HCT116 (cell line): Measurements from ENCODE around the gene RWDD4. TPM values are rescaled to one million over a fixed set of nuclear protein-coding genes. Genes with fewer than 3 reads are reported as not detected.

Experiments used
- ATAC-seq: fragments of 200-7000 bp; cut with Tn5 transposase; 2 replicates; pipeline ENCODE4 v1.9.1; 2020; ENCODE audit warnings: mild to moderate bottlenecking, moderate library complexity
- BruUV-seq: library from RNA; stranded (reverse); fragments of 400-500 nt; replicated peaks from 2 replicates; lab custom pipeline; 2021; lab: Mats Ljungman, UMichigan
- CTCF ChIA-PET: fragments of 300-600 bp; sonication (Branson Sonifier 250); formaldehyde crosslinking; loops from one replicate; lab custom pipeline; 2021; ENCODE audit warnings: antibody characterized with exemption; lab: Charles Lee
- POLR2A ChIA-PET: fragments of 300-600, 350-600 bp; sonication (Branson Sonifier 250); formaldehyde crosslinking; loops from one replicate; lab custom pipeline; 2021; ENCODE audit warnings: antibody characterized with exemption; lab: Charles Lee
- RAD21 ChIA-PET, 2 experiments: fragments of 300-600 bp; sonication (Branson Sonifier 250); formaldehyde crosslinking; loops; one replicate each; lab custom pipeline; 2023; ENCODE audit warnings: low total read pairs in 2 of 2; ENCODE audit not compliant: uncharacterized antibody in 2 of 2, unreplicated experiment in 2 of 2, low non-redundant PET in 1 of 2; lab: Charles Lee
- DNase-seq: peaks from one replicate; pipeline ENCODE4 v3.0.0-alpha.2; 2010; ENCODE audit warnings: low read depth, low spot score
- H2AFZ ChIP-seq: fragments of 200-600 bp; shearing (Covaris generic), sonication (generic); 2 replicates; pipeline ENCODE4 v1.6.1; 2017; ENCODE audit warnings: low read depth, mixed run types, mixed read lengths, antibody characterized with exemption, low read length; ENCODE audit not compliant: poor library complexity, severe bottlenecking
- H3K27ac ChIP-seq: 2 replicates; pipeline ENCODE4 v1.5.1; 2012; ENCODE audit warnings: low read depth, low read length
- H3K27me3 ChIP-seq: fragments of 200-600 bp; sonication (generic); 2 replicates; pipeline ENCODE4 v1.6.1; 2016; ENCODE audit warnings: mixed run types, low read length, mixed read lengths; ENCODE audit not compliant: insufficient read depth
- H3K36me3 ChIP-seq, 2 experiments: fragments of 200-500 bp in 1 of 2; fragments of 200-600 bp in 1 of 2; sonication (Bioruptor generic) in 1 of 2; sonication (generic) in 1 of 2; 2 replicates each; pipeline versions ENCODE4 v1.5.1 to v1.6.1; 2014 to 2016; ENCODE audit warnings: low read length in 2 of 2, inconsistent platforms in 1 of 2, mixed read lengths in 1 of 2, mixed run types in 1 of 2; ENCODE audit not compliant: insufficient read depth in 2 of 2, control insufficient read depth in 1 of 2
- H3K4me1 ChIP-seq, 2 experiments: fragments of 200-600 bp in 1 of 2; sonication (generic) in 1 of 2; 2 replicates each; pipeline versions ENCODE4 v1.5.1 to v1.6.1; 2012 to 2017; ENCODE audit warnings: low read length in 2 of 2, inconsistent platforms in 1 of 2, mild to moderate bottlenecking in 1 of 2, mixed read lengths in 1 of 2, mixed run types in 1 of 2, moderate library complexity in 1 of 2; ENCODE audit not compliant: insufficient read depth in 2 of 2, control insufficient read depth in 1 of 2
- H3K4me2 ChIP-seq: fragments of 200-600 bp; sonication (generic); 2 replicates; pipeline ENCODE4 v1.6.1; 2017; ENCODE audit warnings: mixed run types, low read length, mixed read lengths
- H3K4me3 ChIP-seq, 2 experiments: fragments of 200-600 bp in 1 of 2; sonication (generic) in 1 of 2; replicated peaks in 1 of 2; 2 replicates each; pipeline ENCODE4 v1.5.1; 2011 to 2016; ENCODE audit warnings: low read length in 2 of 2, control low read depth in 1 of 2, low read depth in 1 of 2, mild to moderate bottlenecking in 1 of 2, mixed read lengths in 1 of 2, mixed run types in 1 of 2
- H3K79me2 ChIP-seq: fragments of 200-600 bp; sonication (generic); 2 replicates; pipeline ENCODE4 v1.6.1; 2017; ENCODE audit warnings: mild to moderate bottlenecking, mixed run types, low read length, moderate library complexity, mixed read lengths; ENCODE audit not compliant: insufficient read depth
- H3K9ac ChIP-seq: fragments of 200-600 bp; sonication (generic); 2 replicates; pipeline ENCODE4 v1.6.1; 2016; ENCODE audit warnings: low read length, mixed read lengths
- H3K9me2 ChIP-seq: fragments of 200-600 bp; sonication (generic), shearing (Covaris generic); 2 replicates; pipeline ENCODE4 v1.6.1; 2017; ENCODE audit warnings: mixed run types, mild to moderate bottlenecking, moderate library complexity; ENCODE audit not compliant: insufficient read depth
- H3K9me3 ChIP-seq, 2 experiments: fragments of 200-500 bp in 1 of 2; fragments of 200-600 bp in 1 of 2; sonication (Bioruptor generic) in 1 of 2; sonication (generic) in 1 of 2; 2 replicates each; pipeline ENCODE4 v1.6.1; 2014 to 2017; ENCODE audit warnings: low read length in 2 of 2, mixed read lengths in 2 of 2, inconsistent platforms in 1 of 2, low read depth in 1 of 2, mild to moderate bottlenecking in 1 of 2, mixed run types in 1 of 2, moderate library complexity in 1 of 2; ENCODE audit not compliant: control insufficient read depth in 1 of 2, insufficient read depth in 1 of 2
- H4K20me1 ChIP-seq: fragments of 200-600 bp; sonication (generic), shearing (Covaris generic); 2 replicates; pipeline ENCODE4 v1.6.1; 2017; ENCODE audit warnings: mixed run types, mild to moderate bottlenecking, moderate library complexity; ENCODE audit not compliant: insufficient read depth
- CBX3 ChIP-seq: IDR thresholded peaks from 2 replicates; pipeline ENCODE4 v1.6.1; 2012; ENCODE audit warnings: low read depth
- CEBPB ChIP-seq: IDR thresholded peaks from 2 replicates; pipeline ENCODE4 v1.6.1; 2012; ENCODE audit warnings: low read depth
- CTCF ChIP-seq, 3 experiments: fragments of 200-600 bp in 1 of 3; sonication (generic) in 1 of 3; IDR thresholded peaks in 2 of 3; conservative IDR thresholded peaks in 1 of 3; 2 replicates each; pipeline ENCODE4 v1.5.1; 2012 to 2017; ENCODE audit warnings: low read depth in 2 of 3, low read length in 2 of 3, antibody characterized with exemption in 1 of 3, borderline replicate concordance in 1 of 3, control low read depth in 1 of 3, mild to moderate bottlenecking in 1 of 3, mixed read lengths in 1 of 3, mixed run types in 1 of 3, moderate library complexity in 1 of 3; ENCODE audit not compliant: insufficient read depth in 1 of 3
- EGR1 ChIP-seq: IDR thresholded peaks from 2 replicates; pipeline ENCODE4 v1.6.1; 2012; ENCODE audit warnings: low read depth
- EZH2 ChIP-seq: fragments of 200-600 bp; sonication (generic); IDR thresholded peaks from 2 replicates; pipeline ENCODE4 v1.6.1; 2017; ENCODE audit warnings: antibody characterized with exemption, mixed run types
- EZH2phosphoT487 ChIP-seq: fragments of 200-600 bp; IDR thresholded peaks from 2 replicates; pipeline ENCODE4 v1.6.1; 2018; ENCODE audit warnings: antibody characterized with exemption, borderline replicate concordance
- FOSL1 ChIP-seq: IDR thresholded peaks from 2 replicates; pipeline ENCODE4 v1.6.1; 2012; ENCODE audit warnings: low read depth
- POLR2A ChIP-seq: IDR thresholded peaks from 2 replicates; pipeline ENCODE4 v1.7.0; 2011; ENCODE audit warnings: borderline replicate concordance; ENCODE audit not compliant: insufficient read depth, insufficient read length; ENCODE audit errors: extremely low read depth
- POLR2AphosphoS5 ChIP-seq: IDR thresholded peaks from 2 replicates; pipeline ENCODE4 v1.6.1; 2011; ENCODE audit warnings: mild to moderate bottlenecking, low read depth, low read length, moderate library complexity
- SIN3A ChIP-seq: IDR thresholded peaks from 2 replicates; pipeline ENCODE4 v1.6.1; 2012; ENCODE audit warnings: low read depth
- SRF ChIP-seq: IDR thresholded peaks from 2 replicates; pipeline ENCODE4 v1.6.1; 2012; ENCODE audit warnings: low read depth
- TCF7L2 ChIP-seq: IDR thresholded peaks from 2 replicates; pipeline ENCODE4 v1.7.0; 2011; ENCODE audit warnings: borderline replicate concordance, inconsistent platforms; ENCODE audit not compliant: insufficient read depth, insufficient read length; ENCODE audit errors: extremely low read depth
- YY1 ChIP-seq: IDR thresholded peaks from 2 replicates; pipeline ENCODE4 v1.6.1; 2011; ENCODE audit warnings: low read length, low read depth, moderate library complexity, mild to moderate bottlenecking; ENCODE audit not compliant: insufficient replicate concordance; ENCODE audit errors: extremely low read depth
- ZFX ChIP-seq: fragments of 450-650 bp; IDR thresholded peaks from 2 replicates; pipeline ENCODE4 v1.6.1; 2017
- intact Hi-C: fragments of 100-400 bp; cut with micrococcal nuclease; formaldehyde crosslinking; loops from 2 replicates; pipeline ENCODE4 v1.10.0; 2022
- total RNA-seq: library from RNA; stranded (reverse); gene quantifications from one replicate; pipeline ENCODE4 v1.2.1, GENCODE V29; 2021; ENCODE audit not compliant: unreplicated experiment
- TF ChIP-seq, protein P1 (sequence below): IDR thresholded peaks from 2 replicates; pipeline ENCODE4 v1.6.1; 2011; ENCODE audit warnings: mild to moderate bottlenecking, low read length, moderate library complexity; ENCODE audit not compliant: insufficient replicate concordance; ENCODE audit errors: extremely low read depth
- TF ChIP-seq, protein P2 (sequence below): IDR thresholded peaks from 2 replicates; pipeline ENCODE4 v1.6.1; 2012; ENCODE audit warnings: low read depth

RWDD4 gene
- total RNA-seq, 1 experiment from 2014 or later, result 11.9 TPM

GRCh38 chr4:183698909-183699308 is 39.9 kb upstream of the RWDD4 start:
- CTCF ChIA-PET, result no interaction called here
- DNase-seq, result no peak
- Histone ChIP-seq H3K4me2 (no peak overlapping the region), H3K36me3 (0 out of 4 replicates have a peak, but pooled peaks cover 0 to 2% of the 10 kb centered on the region in 2 experiments), H3K9ac (no peak overlapping the region), H2AFZ (no peak overlapping the region), H3K4me1 (no peaks in the 10 kb centered on the region), H3K9me3 (no peaks in the 10 kb centered on the region), H3K27ac (no peak overlapping the region), H3K4me3 (no peak overlapping the region), H3K79me2 (no peaks in the 10 kb centered on the region), H3K27me3 (no peaks in the 10 kb centered on the region), H3K9me2 (no peaks in the 10 kb centered on the region), H4K20me1 (no peaks in the 10 kb centered on the region)
- ATAC-seq, result no peak
- TF ChIP-seq CEBPB, result no peak
- no peak for TF ChIP-seq ZFX
- TF ChIP-seq SIN3A, result no peak
- no peak for TF ChIP-seq EZH2
- no peak for TF ChIP-seq EZH2phosphoT487
- TF ChIP-seq, protein P1, sequence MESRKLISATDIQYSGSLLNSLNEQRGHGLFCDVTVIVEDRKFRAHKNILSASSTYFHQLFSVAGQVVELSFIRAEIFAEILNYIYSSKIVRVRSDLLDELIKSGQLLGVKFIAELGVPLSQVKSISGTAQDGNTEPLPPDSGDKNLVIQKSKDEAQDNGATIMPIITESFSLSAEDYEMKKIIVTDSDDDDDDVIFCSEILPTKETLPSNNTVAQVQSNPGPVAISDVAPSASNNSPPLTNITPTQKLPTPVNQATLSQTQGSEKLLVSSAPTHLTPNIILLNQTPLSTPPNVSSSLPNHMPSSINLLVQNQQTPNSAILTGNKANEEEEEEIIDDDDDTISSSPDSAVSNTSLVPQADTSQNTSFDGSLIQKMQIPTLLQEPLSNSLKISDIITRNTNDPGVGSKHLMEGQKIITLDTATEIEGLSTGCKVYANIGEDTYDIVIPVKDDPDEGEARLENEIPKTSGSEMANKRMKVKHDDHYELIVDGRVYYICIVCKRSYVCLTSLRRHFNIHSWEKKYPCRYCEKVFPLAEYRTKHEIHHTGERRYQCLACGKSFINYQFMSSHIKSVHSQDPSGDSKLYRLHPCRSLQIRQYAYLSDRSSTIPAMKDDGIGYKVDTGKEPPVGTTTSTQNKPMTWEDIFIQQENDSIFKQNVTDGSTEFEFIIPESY, result no peak
- no peak for TF ChIP-seq EGR1
- TF ChIP-seq FOSL1, result no peak
- TF ChIP-seq POLR2AphosphoS5, result no peak
- no peak for TF ChIP-seq TCF7L2
- no peak for TF ChIP-seq CTCF (IDR thresholded peaks at IDR 0.05 in 2 of 3, conservative IDR thresholded peaks at IDR 0.05 in 1 of 3; ENCODE audit: borderline replicate concordance in 1 of 3, insufficient read depth in 1 of 3, low read depth in 2 of 3, low read length in 2 of 3)
- TF ChIP-seq, protein P2, sequence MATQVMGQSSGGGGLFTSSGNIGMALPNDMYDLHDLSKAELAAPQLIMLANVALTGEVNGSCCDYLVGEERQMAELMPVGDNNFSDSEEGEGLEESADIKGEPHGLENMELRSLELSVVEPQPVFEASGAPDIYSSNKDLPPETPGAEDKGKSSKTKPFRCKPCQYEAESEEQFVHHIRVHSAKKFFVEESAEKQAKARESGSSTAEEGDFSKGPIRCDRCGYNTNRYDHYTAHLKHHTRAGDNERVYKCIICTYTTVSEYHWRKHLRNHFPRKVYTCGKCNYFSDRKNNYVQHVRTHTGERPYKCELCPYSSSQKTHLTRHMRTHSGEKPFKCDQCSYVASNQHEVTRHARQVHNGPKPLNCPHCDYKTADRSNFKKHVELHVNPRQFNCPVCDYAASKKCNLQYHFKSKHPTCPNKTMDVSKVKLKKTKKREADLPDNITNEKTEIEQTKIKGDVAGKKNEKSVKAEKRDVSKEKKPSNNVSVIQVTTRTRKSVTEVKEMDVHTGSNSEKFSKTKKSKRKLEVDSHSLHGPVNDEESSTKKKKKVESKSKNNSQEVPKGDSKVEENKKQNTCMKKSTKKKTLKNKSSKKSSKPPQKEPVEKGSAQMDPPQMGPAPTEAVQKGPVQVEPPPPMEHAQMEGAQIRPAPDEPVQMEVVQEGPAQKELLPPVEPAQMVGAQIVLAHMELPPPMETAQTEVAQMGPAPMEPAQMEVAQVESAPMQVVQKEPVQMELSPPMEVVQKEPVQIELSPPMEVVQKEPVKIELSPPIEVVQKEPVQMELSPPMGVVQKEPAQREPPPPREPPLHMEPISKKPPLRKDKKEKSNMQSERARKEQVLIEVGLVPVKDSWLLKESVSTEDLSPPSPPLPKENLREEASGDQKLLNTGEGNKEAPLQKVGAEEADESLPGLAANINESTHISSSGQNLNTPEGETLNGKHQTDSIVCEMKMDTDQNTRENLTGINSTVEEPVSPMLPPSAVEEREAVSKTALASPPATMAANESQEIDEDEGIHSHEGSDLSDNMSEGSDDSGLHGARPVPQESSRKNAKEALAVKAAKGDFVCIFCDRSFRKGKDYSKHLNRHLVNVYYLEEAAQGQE, result no peak
- no peak for TF ChIP-seq SRF
- no peak for TF ChIP-seq CBX3
- TF ChIP-seq POLR2A, result no peak
- TF ChIP-seq YY1, result no peak
- intact Hi-C loops, result no loop called here
- POLR2A ChIA-PET, result no interaction called here
- BruUV-seq, result no TSS peak
- RAD21 ChIA-PET, result no interaction called here
